ENCODE measurements around the gene DBT. TPM values are rescaled to one million over a fixed set of nuclear protein-coding genes. Genes with fewer than 3 reads are reported as not detected.

The DBT gene
- total and polyA plus RNA-seq, 2 of the 8 experiments (the other 6 are each of a cell fraction or from before 2014, with no cell fraction given) = 3.3 to 24.6 TPM

DNA sequence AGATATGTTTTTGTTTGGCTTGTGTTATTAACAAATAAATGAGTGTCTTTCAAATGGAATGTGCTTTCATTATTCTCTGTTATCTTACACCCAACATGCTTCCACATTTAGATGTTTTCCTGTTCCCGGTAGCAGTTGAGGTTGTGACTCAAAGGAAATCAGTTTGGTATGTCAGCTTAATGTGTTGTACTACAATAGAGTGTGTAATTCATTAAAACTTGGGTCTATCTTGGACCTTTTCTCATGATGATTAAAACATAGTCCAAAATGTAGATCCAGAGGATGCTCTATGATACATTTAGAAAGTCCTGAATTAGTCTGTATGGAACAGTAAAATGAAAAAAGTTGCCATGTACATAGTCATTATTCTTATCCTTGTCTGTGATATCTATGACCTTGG lies 43.1 kb upstream of the DBT start (continued):
- no peak for TF ChIP-seq JUN (IDR thresholded peaks at IDR 0.05; ENCODE audit: low read depth, low read length)

Data from H1 (cell line).